ENCODE data around the gene DAAM2.

DNA sequence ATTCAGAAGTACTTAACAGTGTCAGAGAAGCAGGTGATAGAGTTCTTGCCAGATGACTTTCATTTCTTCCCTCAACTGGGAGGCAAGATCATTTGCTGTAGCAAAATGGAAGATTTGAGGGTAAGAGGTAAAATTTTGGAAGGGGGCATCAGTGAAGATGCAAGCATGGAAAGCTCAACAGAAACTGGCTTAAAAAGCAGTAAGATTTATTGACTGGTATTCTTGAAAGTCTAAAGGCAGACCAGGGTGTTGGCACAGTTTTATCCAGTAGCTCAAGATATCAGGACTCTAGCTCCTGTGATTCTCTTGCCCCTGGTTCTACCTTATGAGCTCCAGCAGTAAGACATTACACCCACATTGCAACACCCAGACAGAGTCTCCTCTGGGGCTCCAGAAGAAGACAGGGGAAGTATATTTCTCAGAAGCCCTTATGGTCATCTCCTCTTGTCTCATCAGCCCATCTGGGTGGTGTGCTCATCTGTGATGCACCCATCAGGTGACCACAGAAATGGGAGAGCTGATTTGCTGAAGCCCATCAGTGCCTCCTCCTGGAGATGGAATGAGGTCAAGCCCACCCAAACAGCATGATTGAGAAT lies 158.0 kb downstream of the DAAM2 start:
- TF ChIP-seq TAF1 (IDR thresholded peaks at IDR 0.05; ENCODE audit: low read depth, low read length): no peak
- TF ChIP-seq PAX5 (IDR thresholded peaks at IDR 0.05; ENCODE audit: insufficient read depth, low read length, severe bottlenecking): no peak
- no peak for TF ChIP-seq POLR2AphosphoS5 (IDR thresholded peaks at IDR 0.05; ENCODE audit: low read depth, low read length)
- TF ChIP-seq POLR2A (IDR thresholded peaks at IDR 0.05; ENCODE audit: low read depth, low read length): no peak
- no peak for TF ChIP-seq SPI1 (IDR thresholded peaks at IDR 0.05; ENCODE audit: low read depth, low read length)

All from GM12891 (cell line).